ENCODE measurements around the gene METTL16.

METTL16 gene

DNA sequence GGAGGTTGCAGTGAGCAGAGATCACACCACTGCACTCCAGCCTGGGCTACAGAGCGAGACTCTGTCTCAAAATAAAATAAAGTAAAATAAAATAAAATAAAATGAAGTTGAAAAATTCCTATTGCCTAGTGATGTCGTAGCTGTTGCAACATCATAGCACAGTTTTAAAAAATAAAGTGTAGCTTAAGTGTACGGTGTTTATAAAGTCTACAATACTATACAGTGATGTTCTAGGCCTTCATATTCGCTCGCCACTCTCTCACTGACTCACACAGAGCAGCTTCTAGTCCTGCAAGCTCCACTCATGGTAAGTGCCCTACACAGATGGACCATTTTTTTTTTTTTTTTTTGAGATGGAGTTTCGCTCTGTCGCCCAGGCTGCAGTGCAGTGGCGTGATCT, 67.3 kb downstream of the METTL16 start:
- TF ChIP-seq TEAD4 (IDR thresholded peaks at IDR 0.05) (no peak), ZBTB7A (IDR thresholded peaks at IDR 0.05; ENCODE audit: low read depth) (no peak), EP300 (IDR thresholded peaks at IDR 0.05; ENCODE audit: borderline replicate concordance) (no peak), RAD21 (IDR thresholded peaks at IDR 0.05; ENCODE audit: low read depth) (no peak), TAF1 (IDR thresholded peaks at IDR 0.05; ENCODE audit: low read depth) (no peak), TCF12 (IDR thresholded peaks at IDR 0.05; ENCODE audit: low read depth) (no peak), YY1 (IDR thresholded peaks at IDR 0.05; ENCODE audit: low read depth) (no peak), NFIC (IDR thresholded peaks at IDR 0.05) (no peak)
- TF ChIP-seq, protein P1, sequence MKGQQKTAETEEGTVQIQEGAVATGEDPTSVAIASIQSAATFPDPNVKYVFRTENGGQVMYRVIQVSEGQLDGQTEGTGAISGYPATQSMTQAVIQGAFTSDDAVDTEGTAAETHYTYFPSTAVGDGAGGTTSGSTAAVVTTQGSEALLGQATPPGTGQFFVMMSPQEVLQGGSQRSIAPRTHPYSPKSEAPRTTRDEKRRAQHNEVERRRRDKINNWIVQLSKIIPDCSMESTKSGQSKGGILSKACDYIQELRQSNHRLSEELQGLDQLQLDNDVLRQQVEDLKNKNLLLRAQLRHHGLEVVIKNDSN (IDR thresholded peaks at IDR 0.05), result no peak
- TF ChIP-seq, protein P2, sequence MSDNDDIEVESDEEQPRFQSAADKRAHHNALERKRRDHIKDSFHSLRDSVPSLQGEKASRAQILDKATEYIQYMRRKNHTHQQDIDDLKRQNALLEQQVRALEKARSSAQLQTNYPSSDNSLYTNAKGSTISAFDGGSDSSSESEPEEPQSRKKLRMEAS (IDR thresholded peaks at IDR 0.05), result no peak

DNA sequence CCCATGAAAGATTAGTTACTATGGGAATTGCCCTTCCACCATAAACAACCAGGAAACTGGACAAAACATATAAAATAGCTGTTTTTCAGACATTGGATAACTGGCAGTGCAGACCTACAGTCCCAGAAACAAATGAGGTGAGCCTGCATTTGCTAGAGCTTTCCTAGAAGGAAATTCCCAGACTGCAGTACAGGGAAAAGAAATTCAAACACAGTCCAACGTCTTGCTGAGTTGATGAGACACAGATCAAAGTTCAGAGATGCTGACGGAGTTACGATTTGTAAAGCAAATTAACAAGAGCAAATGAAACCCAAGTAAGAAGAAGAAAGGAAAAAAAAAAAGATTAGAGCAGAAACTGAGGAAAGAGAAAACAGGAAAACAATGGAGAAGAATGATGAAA, 69.5 kb downstream of the METTL16 start:
- TF ChIP-seq ZBTB7A (IDR thresholded peaks at IDR 0.05; ENCODE audit: low read depth) (no peak), NFIC (IDR thresholded peaks at IDR 0.05) (no peak), TCF12 (IDR thresholded peaks at IDR 0.05; ENCODE audit: low read depth) (no peak)

DNA sequence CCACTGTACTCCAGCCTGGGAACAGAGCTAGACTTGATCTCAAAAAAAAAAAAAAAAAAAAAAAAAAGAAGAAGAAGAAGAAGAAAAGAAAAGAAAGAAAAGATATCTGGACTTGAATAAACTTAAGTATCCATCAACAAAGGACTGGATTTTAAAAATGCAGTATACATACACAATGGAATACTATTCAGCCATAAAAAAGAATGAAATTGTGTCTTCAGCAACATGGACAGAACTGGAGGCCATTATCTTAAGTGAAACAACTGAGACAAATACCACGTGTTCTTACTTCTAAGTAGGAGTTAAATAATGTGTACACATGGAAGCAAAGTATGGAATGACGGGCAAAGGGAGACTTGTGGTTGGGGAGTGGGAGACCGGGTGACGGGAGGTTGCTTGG, 70.8 kb downstream of the METTL16 start:
- TF ChIP-seq FOXM1 (IDR thresholded peaks at IDR 0.05; ENCODE audit: borderline replicate concordance, low read depth) (no peak), NFIC (IDR thresholded peaks at IDR 0.05) (no peak), CREB1 (IDR thresholded peaks at IDR 0.05; ENCODE audit: low read depth) (no peak), CEBPB (IDR thresholded peaks at IDR 0.05) (no peak), EP300 (IDR thresholded peaks at IDR 0.05; ENCODE audit: borderline replicate concordance) (no peak), TAF1 (IDR thresholded peaks at IDR 0.05; ENCODE audit: low read depth) (no peak), TCF12 (IDR thresholded peaks at IDR 0.05; ENCODE audit: low read depth) (no peak), EGR1 (IDR thresholded peaks at IDR 0.05) (no peak), ZBTB7A (IDR thresholded peaks at IDR 0.05; ENCODE audit: low read depth) (no peak), TEAD4 (IDR thresholded peaks at IDR 0.05) (no peak), RAD21 (IDR thresholded peaks at IDR 0.05; ENCODE audit: low read depth) (no peak), YY1 (IDR thresholded peaks at IDR 0.05; ENCODE audit: low read depth) (no peak)
- TF ChIP-seq, protein P3, sequence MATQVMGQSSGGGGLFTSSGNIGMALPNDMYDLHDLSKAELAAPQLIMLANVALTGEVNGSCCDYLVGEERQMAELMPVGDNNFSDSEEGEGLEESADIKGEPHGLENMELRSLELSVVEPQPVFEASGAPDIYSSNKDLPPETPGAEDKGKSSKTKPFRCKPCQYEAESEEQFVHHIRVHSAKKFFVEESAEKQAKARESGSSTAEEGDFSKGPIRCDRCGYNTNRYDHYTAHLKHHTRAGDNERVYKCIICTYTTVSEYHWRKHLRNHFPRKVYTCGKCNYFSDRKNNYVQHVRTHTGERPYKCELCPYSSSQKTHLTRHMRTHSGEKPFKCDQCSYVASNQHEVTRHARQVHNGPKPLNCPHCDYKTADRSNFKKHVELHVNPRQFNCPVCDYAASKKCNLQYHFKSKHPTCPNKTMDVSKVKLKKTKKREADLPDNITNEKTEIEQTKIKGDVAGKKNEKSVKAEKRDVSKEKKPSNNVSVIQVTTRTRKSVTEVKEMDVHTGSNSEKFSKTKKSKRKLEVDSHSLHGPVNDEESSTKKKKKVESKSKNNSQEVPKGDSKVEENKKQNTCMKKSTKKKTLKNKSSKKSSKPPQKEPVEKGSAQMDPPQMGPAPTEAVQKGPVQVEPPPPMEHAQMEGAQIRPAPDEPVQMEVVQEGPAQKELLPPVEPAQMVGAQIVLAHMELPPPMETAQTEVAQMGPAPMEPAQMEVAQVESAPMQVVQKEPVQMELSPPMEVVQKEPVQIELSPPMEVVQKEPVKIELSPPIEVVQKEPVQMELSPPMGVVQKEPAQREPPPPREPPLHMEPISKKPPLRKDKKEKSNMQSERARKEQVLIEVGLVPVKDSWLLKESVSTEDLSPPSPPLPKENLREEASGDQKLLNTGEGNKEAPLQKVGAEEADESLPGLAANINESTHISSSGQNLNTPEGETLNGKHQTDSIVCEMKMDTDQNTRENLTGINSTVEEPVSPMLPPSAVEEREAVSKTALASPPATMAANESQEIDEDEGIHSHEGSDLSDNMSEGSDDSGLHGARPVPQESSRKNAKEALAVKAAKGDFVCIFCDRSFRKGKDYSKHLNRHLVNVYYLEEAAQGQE (IDR thresholded peaks at IDR 0.05; ENCODE audit: low read depth), result no peak
- TF ChIP-seq, protein P1 (IDR thresholded peaks at IDR 0.05), result no peak
- TF ChIP-seq, protein P2 (IDR thresholded peaks at IDR 0.05), result no peak

DNA sequence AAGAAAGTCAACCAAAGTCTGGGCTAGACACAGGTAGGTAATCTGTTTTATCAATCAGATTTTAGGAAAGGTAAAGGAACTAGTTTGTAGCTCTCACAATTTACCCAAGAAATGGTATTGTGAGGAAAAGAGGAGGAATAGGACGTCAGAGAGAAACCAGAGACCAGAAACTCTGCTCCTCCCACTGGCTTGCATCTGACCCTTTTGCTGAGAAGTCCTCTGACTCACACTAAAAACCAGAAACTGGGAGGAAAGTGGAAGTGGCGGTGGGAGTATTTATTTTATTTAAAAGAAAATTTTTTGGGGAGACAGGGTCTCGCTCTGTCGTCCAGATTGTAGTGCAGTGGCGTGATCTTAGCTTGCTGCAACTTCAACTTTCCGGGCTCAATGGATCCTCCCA, 72.9 kb downstream of the METTL16 start:
- TF ChIP-seq, protein P2 (IDR thresholded peaks at IDR 0.05), result no peak
- TF ChIP-seq TCF12 (IDR thresholded peaks at IDR 0.05; ENCODE audit: low read depth) (no peak), FOXM1 (IDR thresholded peaks at IDR 0.05; ENCODE audit: borderline replicate concordance, low read depth) (no peak)

DNA sequence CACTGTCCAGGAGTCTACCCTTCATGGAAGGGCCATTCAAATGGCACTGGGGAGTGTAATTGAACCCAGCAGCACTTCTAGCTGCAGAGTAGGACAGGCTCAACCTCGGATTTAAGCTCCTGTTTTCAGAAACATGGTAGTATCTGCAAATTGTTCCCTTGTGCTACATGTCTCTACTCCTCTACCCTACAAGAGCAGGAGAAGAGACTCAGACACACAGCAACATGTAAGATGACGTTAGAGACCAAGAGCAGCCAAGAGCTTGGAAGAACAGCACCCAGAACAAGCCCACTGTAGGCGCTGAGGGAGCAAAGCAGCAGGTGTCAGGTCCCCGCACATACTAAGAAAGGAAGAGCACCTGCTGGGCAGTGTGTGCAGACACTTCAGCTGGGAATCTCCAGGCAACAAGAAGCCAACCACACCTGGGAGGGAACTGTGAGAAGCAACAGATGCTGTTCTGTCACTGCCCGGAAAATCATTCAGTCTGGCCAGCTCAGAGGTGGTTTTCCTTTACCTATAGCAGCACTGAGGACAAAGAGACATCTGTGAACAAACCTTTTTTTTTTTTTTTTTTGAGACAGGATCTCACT, 75.3 kb downstream of the METTL16 start:
- no peak for TF ChIP-seq TCF12 (IDR thresholded peaks at IDR 0.05; ENCODE audit: low read depth)
- no peak for TF ChIP-seq EP300 (IDR thresholded peaks at IDR 0.05; ENCODE audit: borderline replicate concordance)
- TF ChIP-seq, protein P3 (IDR thresholded peaks at IDR 0.05; ENCODE audit: low read depth), result no peak
- no peak for TF ChIP-seq ZBTB7A (IDR thresholded peaks at IDR 0.05; ENCODE audit: low read depth)
- TF ChIP-seq NFIC (IDR thresholded peaks at IDR 0.05), result no peak
- TF ChIP-seq CEBPB (IDR thresholded peaks at IDR 0.05), result no peak
- TF ChIP-seq, protein P2 (IDR thresholded peaks at IDR 0.05), result no peak
- no peak for TF ChIP-seq TAF1 (IDR thresholded peaks at IDR 0.05; ENCODE audit: low read depth)
- TF ChIP-seq EGR1 (IDR thresholded peaks at IDR 0.05), result no peak
- no peak for TF ChIP-seq TEAD4 (IDR thresholded peaks at IDR 0.05)
- TF ChIP-seq FOXM1 (IDR thresholded peaks at IDR 0.05; ENCODE audit: borderline replicate concordance, low read depth), result no peak
- no peak for TF ChIP-seq YY1 (IDR thresholded peaks at IDR 0.05; ENCODE audit: low read depth)
- no peak for TF ChIP-seq CREB1 (IDR thresholded peaks at IDR 0.05; ENCODE audit: low read depth)
- TF ChIP-seq RAD21 (IDR thresholded peaks at IDR 0.05; ENCODE audit: low read depth), result no peak
- TF ChIP-seq, protein P1 (IDR thresholded peaks at IDR 0.05), result no peak
